SK-N-MC (cell line): ENCODE data around the gene LNX2.

Experiments
- EZH2 ChIP-seq: fragments of 200-600 bp; sonication (generic); IDR thresholded peaks from one replicate; pipeline ENCODE4 v1.6.1; 2017; ENCODE audit warnings: antibody characterized with exemption
- FOXP2 ChIP-seq: optimal IDR thresholded peaks from 2 replicates; pipeline ENCODE3; 2011; ENCODE audit warnings: mild to moderate bottlenecking, moderate library complexity; ENCODE audit not compliant: insufficient read depth; ENCODE audit errors: extremely low read length, control extremely low read depth
- POLR2AphosphoS5 ChIP-seq: IDR thresholded peaks from 2 replicates; pipeline ENCODE4 v1.6.1; 2012; ENCODE audit warnings: mild to moderate bottlenecking, low read depth, low read length, borderline replicate concordance

DNA sequence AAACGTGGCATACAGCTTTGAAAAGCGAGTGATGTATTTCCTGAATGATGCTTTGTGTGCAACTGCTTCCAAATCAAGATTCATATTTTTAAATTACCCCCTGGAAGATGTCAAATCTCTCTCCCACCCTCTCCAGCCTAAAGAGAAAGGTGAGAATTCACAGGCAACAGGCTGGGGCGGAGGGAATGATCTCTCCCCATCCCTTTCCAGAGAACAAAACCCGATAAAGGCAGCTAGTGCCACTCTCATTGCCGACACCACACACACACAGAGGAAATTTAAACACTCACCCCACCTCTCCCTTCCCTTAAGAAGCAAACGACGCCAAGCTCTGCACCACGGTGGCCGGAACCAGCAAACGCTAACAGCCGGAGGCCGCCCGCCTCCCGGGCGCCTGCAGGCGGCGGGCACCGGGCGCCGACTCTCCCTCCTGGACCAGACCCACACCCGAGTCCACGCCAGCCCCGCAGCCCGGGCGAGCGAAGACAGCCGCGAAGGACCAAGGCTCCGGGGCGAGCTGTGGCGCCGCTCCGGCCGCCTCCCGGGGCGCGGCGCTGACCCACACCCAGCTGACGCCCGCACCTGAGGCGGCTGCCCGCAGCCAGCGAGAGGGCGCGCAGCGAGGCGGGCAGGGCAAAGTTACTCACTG, 477 bp downstream of the LNX2 start:
- TF ChIP-seq EZH2 (no peak), FOXP2 (no peak), POLR2AphosphoS5 (no peak)
